NT2/D1 (cell line): Measurements from ENCODE around the gene RGL2.

Experiments used
- SUZ12 ChIP-seq: IDR thresholded peaks from 2 replicates; pipeline ENCODE4 v1.6.1; 2011; ENCODE audit not compliant: insufficient read length, insufficient read depth; ENCODE audit errors: extremely low read depth
- YY1 ChIP-seq: IDR thresholded peaks from 2 replicates; pipeline ENCODE4 v1.6.1; 2011; ENCODE audit not compliant: insufficient read length, insufficient read depth
- ZNF274 ChIP-seq: IDR thresholded peaks from 2 replicates; pipeline ENCODE4 v1.6.1; 2011; ENCODE audit warnings: mild to moderate bottlenecking, low read depth, low read length

- no peak for TF ChIP-seq SUZ12
- no peak for TF ChIP-seq YY1
- TF ChIP-seq ZNF274: no peak
These were observed 6.3 kb upstream of the RGL2 start for GRCh38 chr6:33305052-33305451.
